ENCODE measurements around the gene BLVRB.
"Not testable (repeated sequence)": the region's sequence is repeated elsewhere in the genome, so short reads cannot be mapped to it uniquely, and the experiment has no call there.

BLVRB gene

DNA sequence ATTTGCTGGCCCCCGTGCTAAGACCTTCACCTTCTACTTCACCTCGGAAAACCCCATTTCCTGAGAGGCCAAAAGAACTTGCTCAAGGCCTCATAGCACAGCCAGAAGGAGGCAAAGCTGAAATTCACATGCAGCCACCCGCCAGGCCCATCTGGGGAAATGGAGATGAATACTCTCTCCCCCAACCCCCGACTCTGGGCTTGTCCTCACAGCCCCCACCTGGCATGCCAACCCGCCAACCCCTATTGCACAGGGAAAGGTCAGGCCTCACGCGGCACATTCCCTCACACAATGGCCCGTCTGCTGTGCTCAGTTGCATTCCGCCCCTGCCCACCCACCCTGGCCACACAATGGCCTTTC is 55.5 kb downstream of the BLVRB start:
- in situ Hi-C loops (cut with MboI; ENCODE audit: low sequenced_read_pairs): no loop called here

DNA sequence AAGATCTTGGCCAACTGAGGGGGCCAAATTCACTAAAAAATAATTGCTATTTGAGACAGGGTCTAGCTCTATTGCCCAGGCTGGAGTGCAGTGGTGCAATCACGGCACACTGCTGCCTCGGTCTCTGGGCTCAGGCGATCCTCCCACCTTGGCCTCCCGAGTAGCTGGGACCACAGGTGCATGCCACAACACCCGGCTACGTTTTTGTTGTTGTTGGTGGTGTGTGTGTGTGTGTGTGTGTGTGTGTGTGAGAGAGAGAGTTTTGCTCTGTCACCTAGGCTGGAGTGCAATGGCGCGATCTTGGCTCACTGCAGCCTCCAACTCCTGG is 57.0 kb downstream of the BLVRB start:
- in situ Hi-C loops (cut with MboI; ENCODE audit: low sequenced_read_pairs): not testable (repeated sequence)

DNA sequence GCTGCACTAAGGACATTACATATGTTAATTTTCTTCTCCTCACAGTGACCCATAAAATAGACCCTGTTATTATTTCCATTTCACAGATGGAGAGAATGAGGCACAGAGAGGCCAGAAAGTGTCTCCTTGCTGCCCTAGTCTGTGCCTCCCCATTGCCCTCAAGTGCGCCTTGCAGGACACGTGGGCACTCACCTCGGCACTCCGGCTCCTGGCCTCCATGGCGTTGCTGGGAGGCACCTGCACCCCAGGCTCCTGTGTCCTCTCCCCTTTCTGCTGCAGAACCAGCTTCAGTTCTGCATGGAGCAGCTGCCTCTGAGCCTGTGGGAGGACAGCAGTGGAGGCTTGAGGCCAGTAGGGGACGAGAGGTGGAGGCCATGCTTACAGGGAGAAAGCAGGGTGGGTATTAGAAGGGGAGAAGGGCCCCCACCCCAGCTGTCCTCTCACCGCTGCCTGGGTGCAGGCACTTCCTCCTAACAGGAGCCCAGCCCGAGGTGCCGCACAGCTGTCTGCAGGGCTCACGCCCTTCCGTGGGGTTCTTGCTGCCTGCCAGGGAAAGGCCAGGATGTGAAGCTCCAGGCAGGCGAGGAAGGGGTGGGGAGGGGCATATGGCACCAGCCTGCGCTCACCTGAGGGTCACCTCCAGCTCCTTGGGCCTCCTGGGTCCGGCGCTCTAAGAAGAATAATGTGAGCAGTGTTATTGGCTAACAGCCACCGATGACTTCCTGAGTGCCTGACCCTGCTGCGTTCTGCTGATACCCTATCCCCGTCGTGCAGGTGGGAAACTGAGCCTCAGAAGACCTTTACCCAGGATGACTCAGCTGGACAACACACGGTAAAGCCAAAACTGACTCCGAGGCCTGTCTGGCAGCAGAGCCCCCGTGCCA is 57.6 kb downstream of the BLVRB start:
- in situ Hi-C loops (cut with MboI; ENCODE audit: low sequenced_read_pairs): no loop called here

DNA sequence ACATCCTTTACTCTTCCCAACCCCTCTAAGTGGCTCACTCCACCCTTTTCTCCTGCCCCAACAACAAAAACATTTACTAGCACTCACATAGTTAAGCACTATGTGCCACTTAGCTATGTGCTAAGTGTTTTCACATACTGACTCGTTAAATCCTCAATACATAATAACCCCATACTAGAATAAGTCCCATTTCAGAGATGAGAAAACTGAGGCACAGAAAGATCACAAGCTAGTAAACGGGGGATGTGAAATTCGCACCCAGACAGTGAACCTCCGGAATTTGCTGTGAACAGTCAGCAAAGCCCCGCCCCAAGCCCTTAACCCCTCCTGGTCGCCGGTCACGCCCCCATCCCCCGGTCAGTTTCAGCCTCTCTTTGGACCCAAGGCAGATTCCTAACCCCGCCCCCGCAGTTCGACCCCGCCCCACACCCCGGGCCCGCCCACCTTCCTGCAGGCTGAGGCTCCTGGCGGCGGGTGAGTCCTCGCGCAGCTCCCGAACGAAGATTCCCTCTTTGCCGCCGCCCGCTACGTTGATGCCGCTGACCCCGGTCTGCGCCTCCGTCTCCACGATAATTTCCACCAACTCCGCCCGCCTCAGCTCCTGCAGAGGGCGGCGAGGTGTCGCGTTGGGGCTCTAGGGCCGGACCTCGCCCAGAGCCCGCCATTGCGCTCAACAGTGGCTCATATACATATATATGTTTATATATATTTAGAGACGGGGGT is 62.1 kb downstream of the BLVRB start:
- in situ Hi-C loops (cut with MboI; ENCODE audit: low sequenced_read_pairs): no loop called here

DNA sequence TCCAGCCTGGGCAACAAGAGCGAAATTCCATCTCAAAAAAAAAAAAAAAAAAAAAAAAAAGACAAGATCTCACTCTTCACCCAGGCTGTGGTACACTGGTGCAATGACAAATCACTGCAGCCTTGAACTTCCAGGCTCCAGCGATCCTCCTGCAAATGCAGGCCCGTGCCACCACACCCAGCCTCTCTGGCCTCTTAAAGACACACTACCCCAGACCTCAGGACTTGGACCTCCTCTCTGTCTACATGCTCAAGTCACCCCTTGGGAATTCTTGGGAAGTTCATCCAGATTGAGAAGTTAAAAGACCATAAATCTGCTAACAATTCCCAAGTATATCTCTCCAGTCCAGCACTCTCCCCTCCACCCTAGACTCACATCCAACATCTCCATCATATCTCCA is 65.0 kb downstream of the BLVRB start:
- in situ Hi-C loops (cut with MboI; ENCODE audit: low sequenced_read_pairs): no loop called here

DNA sequence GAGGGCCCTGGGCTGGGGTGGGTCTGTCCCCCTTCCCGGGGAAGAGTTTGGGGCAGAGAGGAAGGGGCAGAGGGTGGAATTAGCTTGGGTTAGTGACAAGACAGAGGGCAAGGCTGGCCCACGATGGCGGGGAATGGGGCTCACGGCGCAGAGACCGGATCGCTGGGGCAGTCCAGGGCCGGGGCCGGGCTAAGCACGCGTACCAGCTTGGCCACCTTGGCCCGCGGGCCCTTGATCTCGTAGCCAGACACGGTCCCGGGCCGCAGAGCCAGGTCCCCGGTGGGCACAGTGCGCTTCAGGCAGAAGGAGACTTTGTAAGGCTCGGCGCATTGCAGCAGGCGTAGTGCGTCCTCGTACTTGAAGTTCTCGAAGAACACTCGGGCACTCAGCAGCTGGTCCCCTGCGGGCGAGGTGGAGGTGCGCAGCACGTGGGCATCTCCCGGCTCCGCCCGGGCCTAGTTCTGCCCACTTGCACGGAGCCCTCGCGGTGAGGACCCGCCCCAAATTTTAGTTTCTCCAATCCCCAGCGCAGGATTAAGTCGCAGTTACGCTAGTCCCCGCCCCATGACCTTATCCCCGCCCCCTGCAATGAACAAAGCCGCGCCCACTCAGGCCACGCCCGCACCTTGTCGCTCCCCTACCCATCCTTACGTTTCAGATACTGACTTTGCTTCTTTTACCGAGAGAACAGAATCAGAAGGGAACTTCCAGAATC is 67.0 kb downstream of the BLVRB start:
- in situ Hi-C loops (cut with MboI; ENCODE audit: low sequenced_read_pairs): no loop called here
